ENCODE results near the gene ABCC5. TPM values are rescaled to one million over a fixed set of nuclear protein-coding genes. Genes with fewer than 3 reads are reported as not detected.

The ABCC5 gene
- total RNA-seq, 1 donor from 2014 or later = 49.4 TPM

GRCh38 chr3:183943739-183944138, 73.9 kb downstream of the ABCC5 start:
- intact Hi-C loops (cut with micrococcal nuclease) = no loop called here
- TF ChIP-seq CTCF (IDR thresholded peaks at IDR 0.05; ENCODE audit: borderline replicate concordance) = no peak
- H3K4me1 ChIP-seq = peaks cover 4% of the 10 kb centered on the region
- peaks cover 99% of the 10 kb centered on the region for H3K36me3 ChIP-seq
- H3K27me3 ChIP-seq (ENCODE audit: low read depth) = no peaks in the 10 kb centered on the region
- DNase-seq = no peak
- H3K4me3 ChIP-seq = no peak overlapping the region
- H3K27ac ChIP-seq (replicated peaks) = no peak overlapping the region
- no peaks in the 10 kb centered on the region for H3K9me3 ChIP-seq (replicated peaks)

GRCh38 chr3:183941216-183941615, 76.5 kb downstream of the ABCC5 start:
- H3K4me1 ChIP-seq = peaks cover 4% of the 10 kb centered on the region
- no peaks in the 10 kb centered on the region for H3K27me3 ChIP-seq (ENCODE audit: low read depth)
- intact Hi-C loops (cut with micrococcal nuclease) = no loop called here
- TF ChIP-seq CTCF (IDR thresholded peaks at IDR 0.05; ENCODE audit: borderline replicate concordance) = no peak
- no peaks in the 10 kb centered on the region for H3K9me3 ChIP-seq (replicated peaks)
- DNase-seq = no peak
- no peak overlapping the region for H3K4me3 ChIP-seq
- H3K36me3 ChIP-seq = peaks cover 99% of the 10 kb centered on the region
- no peak overlapping the region for H3K27ac ChIP-seq (replicated peaks)

GRCh38 chr3:183937601-183938286, 79.9 kb downstream of the ABCC5 start:
- H3K4me3 ChIP-seq = no peak overlapping the region
- TF ChIP-seq CTCF (IDR thresholded peaks at IDR 0.05; ENCODE audit: borderline replicate concordance) = no peak
- no peak for DNase-seq
- intact Hi-C loops (cut with micrococcal nuclease) = no loop called here
- H3K36me3 ChIP-seq = peaks cover 85% of the 10 kb centered on the region
- no peak overlapping the region for H3K27ac ChIP-seq (replicated peaks)
- H3K9me3 ChIP-seq (replicated peaks) = no peaks in the 10 kb centered on the region
- peaks cover 14% of the 10 kb centered on the region for H3K4me1 ChIP-seq
- H3K27me3 ChIP-seq (ENCODE audit: low read depth) = no peaks in the 10 kb centered on the region

- intact Hi-C loops (cut with micrococcal nuclease) = no loop called here
- Histone ChIP-seq H3K36me3 (peaks cover 80% of the 10 kb centered on the region), H3K27ac (replicated peaks) (no peak overlapping the region), H3K4me3 (no peak overlapping the region), H3K9me3 (replicated peaks) (no peaks in the 10 kb centered on the region), H3K27me3 (ENCODE audit: low read depth) (no peaks in the 10 kb centered on the region), H3K4me1 (peaks cover 24% of the 10 kb centered on the region)
- DNase-seq = no peak
- no peak for TF ChIP-seq CTCF (IDR thresholded peaks at IDR 0.05; ENCODE audit: borderline replicate concordance)
Measured at GRCh38 chr3:183933160-183933559, 84.5 kb downstream of the ABCC5 start.

GRCh38 chr3:183931881-183932280, 85.8 kb downstream of the ABCC5 start:
- H3K27me3 ChIP-seq (ENCODE audit: low read depth) = no peaks in the 10 kb centered on the region
- peaks cover 80% of the 10 kb centered on the region for H3K36me3 ChIP-seq
- TF ChIP-seq CTCF (IDR thresholded peaks at IDR 0.05; ENCODE audit: borderline replicate concordance) = no peak
- no peaks in the 10 kb centered on the region for H3K9me3 ChIP-seq (replicated peaks)
- DNase-seq = no peak
- peak overlapping the region; percentile 42 for H3K27ac ChIP-seq (replicated peaks)
- H3K4me3 ChIP-seq = no peak overlapping the region
- H3K4me1 ChIP-seq = peaks cover 24% of the 10 kb centered on the region
- intact Hi-C loops (cut with micrococcal nuclease) = no loop called here

Measured in left ventricle myocardium inferior (tissue), 1 donor.